ENCODE measurements around the gene MSANTD2. TPM values are rescaled to one million over a fixed set of nuclear protein-coding genes. Genes with fewer than 3 reads are reported as not detected.

MSANTD2 gene
- polyA plus RNA-seq, 1 of the 3 experiments (the other 2 are of a cell fraction): 6.4 TPM

GRCh38 chr11:124839128-124839971, 39.1 kb upstream of the MSANTD2 start:
- Histone ChIP-seq H3K79me2 (ENCODE audit: insufficient read depth) (no peaks in the 10 kb centered on the region), H4K20me1 (ENCODE audit: insufficient read depth) (no peaks in the 10 kb centered on the region), H3K9ac (no peak overlapping the region), H3K27ac (ENCODE audit: low read depth in 2 of 2, low read length in 1 of 2) (no peak overlapping the region), H3K9me3 (no peaks in the 10 kb centered on the region), H3K4me3 (ENCODE audit: low read depth in 2 of 2, low read length in 1 of 2) (no peak overlapping the region), H3K27me3 (ENCODE audit: insufficient read depth) (peaks cover 20% of the 10 kb centered on the region; the same call in 1 of the 2 replicates), H3F3A (replicated peaks; ENCODE audit: insufficient read depth) (peaks cover 10% of the 10 kb centered on the region), H3K4me1 (ENCODE audit: control insufficient read depth in 1 of 2, insufficient read depth in 2 of 2, low read depth in 1 of 2, low read length in 1 of 2) (peaks cover 3 to 14% of the 10 kb centered on the region in 2 experiments; a peak in 2 of 4 replicates), H3K36me3 (replicated peaks in 1 of 2; ENCODE audit: control insufficient read depth in 1 of 2, insufficient read depth in 2 of 2, low read length in 1 of 2) (no peaks in the 10 kb centered on the region), H3K9me2 (no peaks in the 10 kb centered on the region), H2AFZ (ENCODE audit: low read depth) (no peak overlapping the region), H3K4me2 (no peak overlapping the region)
- WGBS (ENCODE audit: low lambda C conversion rate): 57% methylated on average over 18 of the region's 87 CpGs
- CTCF ChIA-PET: interaction anchor here (1.3 to 17.8 kb wide), 14 partner anchors 12 to 199 kb away, joined by 4 to 220 read pairs (median 17); partner anchors contain the start of genes ESAM and ROBO3
- POLR2A ChIA-PET: no interaction called here
- TF ChIP-seq RXRA (IDR thresholded peaks at IDR 0.05; ENCODE audit: borderline replicate concordance, low read depth) (no peak), REST (IDR thresholded peaks at IDR 0.05; ENCODE audit: low read depth, low read length) (no peak), ZBTB33 (IDR thresholded peaks at IDR 0.05; ENCODE audit: borderline replicate concordance, low read depth) (no peak), NRF1 (IDR thresholded peaks at IDR 0.05; ENCODE audit: low read depth, low read length) (no peak), MXI1 (IDR thresholded peaks at IDR 0.05; ENCODE audit: low read depth, low read length) (no peak), USF2 (IDR thresholded peaks at IDR 0.05; ENCODE audit: borderline replicate concordance, low read depth, low read length) (no peak), ELF1 (IDR thresholded peaks at IDR 0.05) (no peak), RAD21 (IDR thresholded peaks at IDR 0.05; ENCODE audit: low read length) (no peak), TAF1 (IDR thresholded peaks at IDR 0.05; ENCODE audit: borderline replicate concordance, low read depth, low read length) (no peak), CTCF (IDR thresholded peaks at IDR 0.05) (no peak)
- DNase-seq: peak; percentile 58

Measured in SK-N-SH (cell line).